Measurements from ENCODE around the gene NOC3L. TPM values are rescaled to one million over a fixed set of nuclear protein-coding genes. Genes with fewer than 3 reads are reported as not detected.

NOC3L gene
- total and polyA plus RNA-seq, 9 of the 15 experiments (the other 6 are each of a cell fraction or from before 2014, with no cell fraction given): 23.8 to 57.6 (median 32.6) TPM

GRCh38 chr10:94299417-94299816, 63.3 kb downstream of the NOC3L start (continued):
- TF ChIP-seq BRF1 (IDR thresholded peaks at IDR 0.05; ENCODE audit: borderline replicate concordance, extremely low read depth, insufficient read length) (no peak), RBFOX2 (IDR thresholded peaks at IDR 0.05; ENCODE audit: low read depth, low read length) (no peak), TSC22D4 (tag; IDR thresholded peaks at IDR 0.05) (no peak), CREB1 (IDR thresholded peaks at IDR 0.05) (peak; percentile 67; the same call in 1 of the 2 replicates), CREB1 (CRISPR knock-in tag; IDR thresholded peaks at IDR 0.05) (no peak), TCF3 (CRISPR knock-in tag; IDR thresholded peaks at IDR 0.05) (peak; percentile 95), HNRNPL (IDR thresholded peaks at IDR 0.05; ENCODE audit: low read depth, low read length) (no peak), JUND (IDR thresholded peaks at IDR 0.05; ENCODE audit: borderline replicate concordance, low read depth, low read length) (no peak), JUND (tag; IDR thresholded peaks at IDR 0.05; ENCODE audit: borderline replicate concordance, low read depth, low read length) (no peak; the same call in 2 of the 3 replicates), FOSL1 (tag; conservative IDR thresholded peaks at IDR 0.05) (peak; percentile 73), MAFG (tag; conservative IDR thresholded peaks at IDR 0.05) (no peak), HBP1 (CRISPR knock-in tag; IDR thresholded peaks at IDR 0.05) (no peak), THRB (CRISPR knock-in tag; conservative IDR thresholded peaks at IDR 0.05) (no peak), TCF7 (IDR thresholded peaks at IDR 0.05; ENCODE audit: borderline replicate concordance) (peak; percentile 96), ZKSCAN3 (CRISPR knock-in tag; IDR thresholded peaks at IDR 0.05) (no peak), ZBTB5 (IDR thresholded peaks at IDR 0.05) (no peak), ZFX (CRISPR knock-in tag; IDR thresholded peaks at IDR 0.05) (no peak), ZNF561 (CRISPR knock-in tag; conservative IDR thresholded peaks at IDR 0.05) (no peak), ZBTB33 (CRISPR knock-in tag; IDR thresholded peaks at IDR 0.05) (no peak), ARID3A (IDR thresholded peaks at IDR 0.05; ENCODE audit: borderline replicate concordance, low read depth, low read length) (no peak), NCOA4 (IDR thresholded peaks at IDR 0.05; ENCODE audit: partially characterized antibody) (no peak)
